GM12801 (cell line): ENCODE data around the gene PNPO.

ENCODE experiments used
- CTCF ChIP-seq: IDR thresholded peaks from one replicate; pipeline ENCODE4 v1.5.1; 2011; ENCODE audit warnings: control low read depth; ENCODE audit not compliant: insufficient read length; ENCODE audit errors: extremely low read depth

PNPO gene

GRCh38 chr17:47898241-47898640 lies 43.1 kb upstream of the PNPO start:
- no peak for TF ChIP-seq CTCF

GRCh38 chr17:47899643-47900042 lies 41.7 kb upstream of the PNPO start:
- no peak for TF ChIP-seq CTCF

GRCh38 chr17:47901423-47901822 lies 39.9 kb upstream of the PNPO start:
- no peak for TF ChIP-seq CTCF

- no peak for TF ChIP-seq CTCF
Measured at GRCh38 chr17:47902039-47902744, 39.2 kb upstream of the PNPO start.

- TF ChIP-seq CTCF = no peak
Measured at GRCh38 chr17:47905221-47905733, 36.1 kb upstream of the PNPO start.

- TF ChIP-seq CTCF = no peak
Measured at GRCh38 chr17:47906443-47906842, 34.9 kb upstream of the PNPO start.

GRCh38 chr17:47907932-47908562 lies 33.3 kb upstream of the PNPO start:
- no peak for TF ChIP-seq CTCF
